Measurements from ENCODE around the gene RASAL2.
"Not testable (repeated sequence)": the region's sequence is repeated elsewhere in the genome, so short reads cannot be mapped to it uniquely, and the experiment has no call there.

Gene RASAL2

GRCh38 chr1:178498896-178499675 lies 405.2 kb downstream of the RASAL2 start:
- DNase-seq: no peak

- DNase-seq: no peak
Measured at GRCh38 chr1:178500091-178500770, 406.3 kb downstream of the RASAL2 start.

- DNase-seq: no peak
Measured at GRCh38 chr1:178500936-178501554, 407.1 kb downstream of the RASAL2 start.

- peak; percentile 46 to 90 (median 77) for DNase-seq
Measured at GRCh38 chr1:178501705-178502329, 407.9 kb downstream of the RASAL2 start.

- DNase-seq: no peak
Measured at GRCh38 chr1:178502330-178502714, 408.4 kb downstream of the RASAL2 start.

- DNase-seq: no peak
Measured at GRCh38 chr1:178502856-178503255, 409.0 kb downstream of the RASAL2 start.

GRCh38 chr1:178503316-178503715 lies 409.4 kb downstream of the RASAL2 start:
- DNase-seq: not testable (repeated sequence)

- peak in 2 of 3 experiments; percentile 13 to 70 for DNase-seq
Measured at GRCh38 chr1:178503849-178504248, 409.9 kb downstream of the RASAL2 start.

GRCh38 chr1:178504286-178504685 lies 410.4 kb downstream of the RASAL2 start:
- DNase-seq: no peak

- DNase-seq: no peak
Measured at GRCh38 chr1:178506177-178506576, 412.3 kb downstream of the RASAL2 start.

- peak in 1 of 3 experiments; percentile 60 for DNase-seq
Measured at GRCh38 chr1:178506669-178507068, 412.8 kb downstream of the RASAL2 start.

- DNase-seq: peak in 1 of 3 experiments; percentile 12
Measured at GRCh38 chr1:178509414-178510007, 415.6 kb downstream of the RASAL2 start.

GRCh38 chr1:178510155-178510554 lies 416.3 kb downstream of the RASAL2 start:
- no peak for DNase-seq

- no peak for DNase-seq
Measured at GRCh38 chr1:178512566-178513277, 418.8 kb downstream of the RASAL2 start, which contains the start of gene TEX35. TSS of gene TEX35 (plus strand) at chr1:178513109. CDS start at chr1:178513189, 80 bp downstream.

- DNase-seq: peak in 1 of 3 experiments; percentile 65
Measured at GRCh38 chr1:178513278-178513983, 419.5 kb downstream of the RASAL2 start.

GRCh38 chr1:178516110-178516509 lies 422.2 kb downstream of the RASAL2 start:
- DNase-seq: no peak

- peak in 2 of 3 experiments; percentile 37 to 99 for DNase-seq
Measured at GRCh38 chr1:178518894-178519293, 425.0 kb downstream of the RASAL2 start.

GRCh38 chr1:178520803-178521202 lies 426.9 kb downstream of the RASAL2 start:
- DNase-seq: no peak

GRCh38 chr1:178521241-178521640 lies 427.3 kb downstream of the RASAL2 start:
- no peak for DNase-seq

GRCh38 chr1:178527117-178527516 lies 433.2 kb downstream of the RASAL2 start:
- no peak for DNase-seq

GRCh38 chr1:178528228-178528952 lies 434.5 kb downstream of the RASAL2 start:
- DNase-seq: peak in 1 of 3 experiments; percentile 27

Measured in NCI-H1417 (cell line).